ENCODE measurements around the gene ANTXR1.

DNA sequence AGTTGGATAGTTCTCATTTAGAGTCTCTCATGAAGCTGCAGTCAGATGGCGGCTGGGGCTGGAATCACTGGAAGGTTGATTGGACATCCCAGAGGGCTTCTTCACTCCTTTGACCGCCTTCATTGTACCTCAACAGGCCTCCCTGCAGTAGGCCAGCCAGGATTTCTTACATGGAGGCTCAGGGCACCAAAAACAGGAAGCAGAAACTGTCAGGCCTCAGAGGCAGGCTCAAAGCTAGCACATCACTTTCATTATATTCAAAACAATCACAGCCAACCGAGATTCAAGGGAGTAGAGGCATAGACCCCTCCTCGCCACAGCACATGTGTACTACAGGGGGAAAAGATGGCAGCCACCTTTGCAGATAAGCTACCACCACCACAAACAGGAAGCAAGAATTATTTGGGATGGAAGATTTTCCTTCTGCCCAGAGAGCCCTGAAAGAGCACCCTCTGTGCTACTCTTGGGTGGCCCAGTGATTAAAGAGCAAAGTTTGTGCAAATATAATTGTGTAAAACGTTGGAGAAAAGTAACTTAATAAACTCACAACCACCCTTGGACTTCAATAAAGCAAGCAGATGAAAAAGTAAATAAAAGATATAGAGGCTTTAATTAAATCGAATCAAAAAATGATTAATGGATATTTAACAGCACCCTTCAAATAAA, 218.8 kb downstream of the ANTXR1 start:
- TF ChIP-seq, protein P1, sequence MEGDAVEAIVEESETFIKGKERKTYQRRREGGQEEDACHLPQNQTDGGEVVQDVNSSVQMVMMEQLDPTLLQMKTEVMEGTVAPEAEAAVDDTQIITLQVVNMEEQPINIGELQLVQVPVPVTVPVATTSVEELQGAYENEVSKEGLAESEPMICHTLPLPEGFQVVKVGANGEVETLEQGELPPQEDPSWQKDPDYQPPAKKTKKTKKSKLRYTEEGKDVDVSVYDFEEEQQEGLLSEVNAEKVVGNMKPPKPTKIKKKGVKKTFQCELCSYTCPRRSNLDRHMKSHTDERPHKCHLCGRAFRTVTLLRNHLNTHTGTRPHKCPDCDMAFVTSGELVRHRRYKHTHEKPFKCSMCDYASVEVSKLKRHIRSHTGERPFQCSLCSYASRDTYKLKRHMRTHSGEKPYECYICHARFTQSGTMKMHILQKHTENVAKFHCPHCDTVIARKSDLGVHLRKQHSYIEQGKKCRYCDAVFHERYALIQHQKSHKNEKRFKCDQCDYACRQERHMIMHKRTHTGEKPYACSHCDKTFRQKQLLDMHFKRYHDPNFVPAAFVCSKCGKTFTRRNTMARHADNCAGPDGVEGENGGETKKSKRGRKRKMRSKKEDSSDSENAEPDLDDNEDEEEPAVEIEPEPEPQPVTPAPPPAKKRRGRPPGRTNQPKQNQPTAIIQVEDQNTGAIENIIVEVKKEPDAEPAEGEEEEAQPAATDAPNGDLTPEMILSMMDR (IDR thresholded peaks at IDR 0.05), result no peak
- no peak for TF ChIP-seq POLR2A (IDR thresholded peaks at IDR 0.05)
